HepG2 (cell line): ENCODE results near the gene HMCN1. TPM values are rescaled to one million over a fixed set of nuclear protein-coding genes. Genes with fewer than 3 reads are reported as not detected.

Experiments used
- ATAC-seq: fragments of 200-7000 bp; cut with Tn5 transposase; 3 replicates; pipeline ENCODE4 v1.9.1; 2020; ENCODE audit warnings: mild to moderate bottlenecking, moderate library complexity
- BruUV-seq: library from RNA; stranded (reverse); fragments of 400-500 nt; replicated peaks from 2 replicates; lab custom pipeline; 2021; lab: Mats Ljungman, UMichigan
- CTCF ChIA-PET: fragments of 300-600 bp; formaldehyde crosslinking; extraction: SDS; loops from one replicate; lab custom pipeline; 2021; ENCODE audit warnings: low total read pairs, inconsistent platforms, low intra/inter-chr PET ratio; lab: Yijun Ruan, JAX
- POLR2A ChIA-PET: fragments of 350-600 bp; sonication (Branson Sonifier 250); formaldehyde crosslinking; loops from one replicate; lab custom pipeline; 2020; ENCODE audit warnings: antibody characterized with exemption, inconsistent platforms; lab: Yijun Ruan, JAX
- DNase-seq: peaks from one replicate; pipeline ENCODE4 v3.0.0-alpha.2; 2015; ENCODE audit warnings: low spot score
- FAIRE-seq: peaks from 3 replicates; lab custom pipeline; 2011; peaks lifted over from hg19 to GRCh38; lab: Jason Lieb, UNC
- H2AFZ ChIP-seq: one replicate; pipeline ENCODE4 v1.6.1; 2011; ENCODE audit warnings: low read length, inconsistent platforms
- H3K27ac ChIP-seq: fragments of 300-600 bp; 3 replicates; pipeline ENCODE4 v1.8.0; 2011; ENCODE audit warnings: mixed run types, mild to moderate bottlenecking, mixed read lengths, low read length, inconsistent platforms; ENCODE audit not compliant: insufficient read depth; ENCODE audit errors: extremely low read length
- H3K27me3 ChIP-seq, 2 experiments: fragments of 200-600 bp in 1 of 2; 2 replicates in 1 of 2; 3 replicates in 1 of 2; pipeline versions ENCODE4 v1.6.0 to v1.8.0; 2011; ENCODE audit warnings: low read length in 2 of 2, mild to moderate bottlenecking in 2 of 2, moderate library complexity in 2 of 2, inconsistent platforms in 1 of 2; ENCODE audit not compliant: insufficient read depth in 2 of 2, control insufficient read depth in 1 of 2
- H3K36me3 ChIP-seq, 2 experiments: fragments of 200-600 bp in 1 of 2; replicated peaks in 1 of 2; 2 replicates in 1 of 2; 3 replicates in 1 of 2; pipeline versions ENCODE4 v1.5.1 to v1.8.0; 2011; ENCODE audit warnings: low read length in 2 of 2, inconsistent platforms in 1 of 2; ENCODE audit not compliant: insufficient read depth in 2 of 2, control insufficient read depth in 1 of 2
- H3K4me1 ChIP-seq: 2 replicates; pipeline ENCODE4 v1.5.1; 2012; ENCODE audit warnings: low read length, inconsistent platforms; ENCODE audit not compliant: insufficient read depth
- H3K4me2 ChIP-seq: 2 replicates; pipeline ENCODE4 v1.6.0; 2011; ENCODE audit warnings: low read depth, low read length, inconsistent platforms
- H3K4me3 ChIP-seq, 3 experiments: fragments of 200-600 bp in 1 of 3; sonication (generic), shearing (Covaris generic) in 1 of 3; replicated peaks in 1 of 3; 2 replicates each; pipeline ENCODE4 v1.5.1; 2011 to 2016; ENCODE audit warnings: low read length in 3 of 3, inconsistent platforms in 2 of 3, low read depth in 2 of 3, mild to moderate bottlenecking in 2 of 3, control low read depth in 1 of 3, mixed read lengths in 1 of 3; ENCODE audit not compliant: insufficient read depth in 1 of 3
- H3K79me2 ChIP-seq: one replicate; pipeline ENCODE4 v1.6.1; 2011; ENCODE audit warnings: low read length, inconsistent platforms; ENCODE audit not compliant: insufficient read depth
- H3K9ac ChIP-seq: 2 replicates; pipeline ENCODE4 v1.6.0; 2011; ENCODE audit warnings: mild to moderate bottlenecking, low read depth, low read length, inconsistent platforms; ENCODE audit not compliant: insufficient read depth
- H3K9me3 ChIP-seq: 2 replicates; pipeline ENCODE4 v1.5.1; 2012; ENCODE audit warnings: mild to moderate bottlenecking, low read length
- H4K20me1 ChIP-seq: 2 replicates; pipeline ENCODE4 v1.6.0; 2011; ENCODE audit warnings: inconsistent platforms, mild to moderate bottlenecking, low read length, moderate library complexity; ENCODE audit not compliant: insufficient read depth
- ARNTL ChIP-seq: sonication (generic); formaldehyde crosslinking; IDR thresholded peaks from 2 replicates; pipeline ENCODE4 v1.4.0; 2020; ENCODE audit warnings: mild to moderate bottlenecking, missing genetic modification reagents
- ATAD3A ChIP-seq: sonication (generic); formaldehyde crosslinking; IDR thresholded peaks from 2 replicates; pipeline ENCODE4 v1.4.0; 2020; ENCODE audit warnings: missing genetic modification reagents
- EP300 ChIP-seq, 3 experiments: sonication (generic) in 1 of 3; formaldehyde crosslinking in 1 of 3; IDR thresholded peaks; 2 replicates each; pipeline versions ENCODE4 v1.5.1 to v1.6.1; 2011 to 2020; ENCODE audit warnings: low read depth in 2 of 3, low read length in 2 of 3, borderline replicate concordance in 1 of 3, improper control_type of control experiment in 1 of 3, mild to moderate bottlenecking in 1 of 3, missing genetic modification reagents in 1 of 3, moderate library complexity in 1 of 3
- HDAC6 ChIP-seq: fragments of 200-600 bp; sonication (generic); IDR thresholded peaks from 2 replicates; pipeline ENCODE4 v1.7.0; 2017; ENCODE audit warnings: mild to moderate bottlenecking, antibody characterized with exemption, low read length, low read depth
- HIVEP1 ChIP-seq: sonication (generic); formaldehyde crosslinking; IDR thresholded peaks from 2 replicates; pipeline ENCODE4 v1.4.0; 2020; ENCODE audit warnings: mild to moderate bottlenecking, missing genetic modification reagents
- TEAD3 ChIP-seq: optimal IDR thresholded peaks from 2 replicates; pipeline ENCODE3; 2016; ENCODE audit warnings: borderline replicate concordance
- ZFP1 ChIP-seq: IDR thresholded peaks from 2 replicates; pipeline ENCODE4 v1.6.1; 2016
- ZKSCAN8 ChIP-seq: IDR thresholded peaks from 2 replicates; pipeline ENCODE4 v1.6.1; 2016; ENCODE audit warnings: borderline replicate concordance, missing genetic modification reagents, missing compliant biosample characterization
- ZNF136 ChIP-seq: sonication (generic); formaldehyde crosslinking; IDR thresholded peaks from 2 replicates; pipeline ENCODE4 v1.8.1; 2022; ENCODE audit warnings: low read depth, mild to moderate bottlenecking, moderate library complexity, missing genetic modification reagents
- ZNF619 ChIP-seq: sonication (generic); formaldehyde crosslinking; IDR thresholded peaks from 2 replicates; pipeline ENCODE4 v1.4.0; 2020; ENCODE audit warnings: mild to moderate bottlenecking, missing genetic modification reagents
- ZNF747 ChIP-seq: sonication (generic); formaldehyde crosslinking; IDR thresholded peaks from 2 replicates; pipeline ENCODE4 v1.8.1; 2023; ENCODE audit warnings: missing genetic modification reagents, mild to moderate bottlenecking, borderline replicate concordance
- ZNF761 ChIP-seq: sonication (generic); formaldehyde crosslinking; conservative IDR thresholded peaks from 2 replicates; pipeline ENCODE4 v1.4.0; 2020; ENCODE audit warnings: mild to moderate bottlenecking, missing genetic modification reagents
- ZNF775 ChIP-seq: sonication (generic); formaldehyde crosslinking; IDR thresholded peaks from 2 replicates; pipeline ENCODE4 v1.4.0; 2020; ENCODE audit warnings: missing genetic modification reagents, mild to moderate bottlenecking, moderate library complexity, borderline replicate concordance
- ZSCAN30 ChIP-seq: sonication (generic); formaldehyde crosslinking; IDR thresholded peaks from 2 replicates; pipeline ENCODE4 v1.5.0; 2020; ENCODE audit warnings: mild to moderate bottlenecking, missing genetic modification reagents
- WGBS: methylation state at CpG from one replicate; pipeline ENCODE4 v1.1.6; 2017; ENCODE audit warnings: low lambda C conversion rate; 5-methylcytosine and 5-hydroxymethylcytosine counted together
- in situ Hi-C: cut with HindIII; loops from 2 replicates; pipeline ENCODE4 v1.10.0; 2017; ENCODE audit warnings: low pct_unique_long_range_greater_than_20kb; ENCODE audit not compliant: extremely low pct_ligation_motif_present
- intact Hi-C: fragments of 100-400 bp; cut with micrococcal nuclease; formaldehyde crosslinking; loops from one replicate; pipeline ENCODE4 v1.10.0; 2022; ENCODE audit not compliant: unreplicated experiment
- polyA plus RNA-seq, 8 experiments: library from polyadenylated mRNA; depleted of rRNA in 3 of 8; stranded (reverse) in 7 of 8; unstranded in 1 of 8; fragments of >200 nt; fragmentation: Illumina TruSeq in 4 of 8; extraction: Trizol in 4 of 8; gene quantifications; 2 replicates each; pipeline versions ENCODE4 v1.2.1 to v1.2.3, GENCODE V29; 2011 to 2016; ENCODE audit warnings: low read depth in 4 of 8, missing spikeins in 1 of 8, mixed read lengths in 1 of 8; ENCODE audit not compliant: insufficient read depth in 1 of 8
- total RNA-seq, 5 experiments: library from RNA; depleted of rRNA; stranded (reverse); fragments of >200 nt; fragmentation: Illumina TruSeq; extraction: Trizol; gene quantifications; 2 replicates each; pipeline ENCODE4 v1.2.3, GENCODE V29; 2016; ENCODE audit warnings: low read depth in 1 of 5
- TF ChIP-seq, protein P1 (sequence below): sonication (generic); formaldehyde crosslinking; IDR thresholded peaks from 2 replicates; pipeline ENCODE4 v1.8.1; 2023; ENCODE audit warnings: mild to moderate bottlenecking, missing genetic modification reagents
- TF ChIP-seq, protein P2 (sequence below): sonication (generic); formaldehyde crosslinking; IDR thresholded peaks from 2 replicates; pipeline ENCODE4 v1.5.0; 2020; ENCODE audit warnings: mild to moderate bottlenecking, missing genetic modification reagents

Gene HMCN1
- total and polyA plus RNA-seq, 2 of the 13 experiments (the other 11 are each of a cell fraction or from before 2014, with no cell fraction given) = 0.03 TPM; not detected in 1

DNA sequence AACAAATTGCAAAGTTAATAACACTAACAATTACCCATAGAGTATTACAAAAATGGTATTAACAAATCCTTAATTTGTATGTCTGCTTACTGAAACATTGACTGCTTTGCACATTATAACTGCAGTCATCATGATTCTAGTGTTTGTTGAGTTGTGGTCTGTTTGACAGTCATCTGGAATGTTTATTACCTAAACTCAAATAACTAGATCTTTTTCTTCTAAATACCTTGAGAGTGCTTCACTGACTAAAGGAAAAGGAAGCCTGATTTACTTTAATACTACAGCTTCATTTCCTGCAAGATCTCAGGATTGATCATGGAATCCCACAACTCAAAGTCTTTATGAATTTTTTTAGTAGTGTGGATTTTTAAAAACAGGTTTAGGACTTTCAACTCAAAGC, 70.0 kb downstream of the HMCN1 start:
- Histone ChIP-seq H3K27me3 (no peaks in the 10 kb centered on the region), H3K79me2 (no peaks in the 10 kb centered on the region), H3K36me3 (no peaks in the 10 kb centered on the region), H3K27ac (no peak overlapping the region), H3K9ac (no peak overlapping the region), H3K4me1 (no peaks in the 10 kb centered on the region), H3K4me3 (no peak overlapping the region), H3K9me3 (peaks cover 10% of the 10 kb centered on the region), H3K4me2 (no peak overlapping the region), H2AFZ (no peak overlapping the region), H4K20me1 (no peaks in the 10 kb centered on the region)
- no TSS peak for BruUV-seq
- no peak for DNase-seq
- intact Hi-C loops = no loop called here
- FAIRE-seq = no peak
- POLR2A ChIA-PET = no interaction called here
- TF ChIP-seq ZNF619 (CRISPR knock-in tag) = no peak
- no peak for TF ChIP-seq ARNTL (CRISPR knock-in tag)
- no peak for TF ChIP-seq HIVEP1 (CRISPR knock-in tag)
- TF ChIP-seq ZSCAN30 (CRISPR knock-in tag) = no peak
- no peak for TF ChIP-seq EP300 (IDR thresholded peaks at IDR 0.05; ENCODE audit: low read depth in 2 of 2, low read length in 2 of 2)
- no peak for TF ChIP-seq EP300 (CRISPR knock-in tag; IDR thresholded peaks at IDR 0.05; ENCODE audit: borderline replicate concordance)
- TF ChIP-seq ZKSCAN8 (CRISPR knock-in tag) = no peak
- TF ChIP-seq ZNF747 = no peak
- TF ChIP-seq ZNF775 = no peak
- TF ChIP-seq, protein P1, sequence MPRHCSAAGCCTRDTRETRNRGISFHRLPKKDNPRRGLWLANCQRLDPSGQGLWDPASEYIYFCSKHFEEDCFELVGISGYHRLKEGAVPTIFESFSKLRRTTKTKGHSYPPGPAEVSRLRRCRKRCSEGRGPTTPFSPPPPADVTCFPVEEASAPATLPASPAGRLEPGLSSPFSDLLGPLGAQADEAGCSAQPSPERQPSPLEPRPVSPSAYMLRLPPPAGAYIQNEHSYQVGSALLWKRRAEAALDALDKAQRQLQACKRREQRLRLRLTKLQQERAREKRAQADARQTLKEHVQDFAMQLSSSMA (CRISPR knock-in tag) = no peak
- CTCF ChIA-PET = no interaction called here
- in situ Hi-C loops = no loop called here
- no peak for ATAC-seq

DNA sequence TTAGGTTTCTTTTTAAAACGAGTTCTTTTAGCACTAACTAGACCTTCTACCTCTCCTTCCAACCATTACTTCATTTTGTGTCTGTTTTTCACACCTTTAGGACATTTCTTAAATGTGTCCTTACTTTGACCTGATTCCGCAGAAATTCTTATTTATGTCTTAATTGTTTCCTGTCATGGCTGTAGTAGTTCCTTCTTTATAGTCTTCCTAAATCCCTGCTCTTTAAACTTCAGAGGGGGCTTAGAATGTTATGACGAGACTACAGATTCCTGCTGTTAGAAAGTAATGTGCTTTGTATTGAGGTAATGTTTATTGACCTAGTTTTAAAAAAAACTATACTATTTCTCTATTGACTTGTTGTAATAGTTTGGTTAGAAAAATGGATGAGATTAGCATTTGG, 70.4 kb downstream of the HMCN1 start:
- in situ Hi-C loops (no loop called here), intact Hi-C loops (no loop called here)
- H3K9ac ChIP-seq = no peak overlapping the region
- no peak for ATAC-seq
- H3K4me3 ChIP-seq = no peak overlapping the region
- no peak for DNase-seq
- no peak overlapping the region for H2AFZ ChIP-seq
- H3K27ac ChIP-seq = no peak overlapping the region
- H3K4me1 ChIP-seq = no peaks in the 10 kb centered on the region
- no peak for FAIRE-seq
- POLR2A ChIA-PET = no interaction called here
- no peak overlapping the region for H3K4me2 ChIP-seq
- CTCF ChIA-PET = no interaction called here
- whole genome bisulfite sequencing = 15% methylated on average over 3 of the region's 3 CpGs
- H4K20me1 ChIP-seq = no peaks in the 10 kb centered on the region
- H3K36me3 ChIP-seq = no peaks in the 10 kb centered on the region
- BruUV-seq = no TSS peak
- no peaks in the 10 kb centered on the region for H3K27me3 ChIP-seq
- H3K9me3 ChIP-seq = peaks cover 6% of the 10 kb centered on the region
- no peaks in the 10 kb centered on the region for H3K79me2 ChIP-seq
- TF ChIP-seq TEAD3 (no peak), ZFP1 (CRISPR knock-in tag) (no peak), ATAD3A (no peak), ZNF136 (CRISPR knock-in tag) (no peak), ZNF761 (CRISPR knock-in tag) (no peak), HDAC6 (no peak)
- TF ChIP-seq, protein P2, sequence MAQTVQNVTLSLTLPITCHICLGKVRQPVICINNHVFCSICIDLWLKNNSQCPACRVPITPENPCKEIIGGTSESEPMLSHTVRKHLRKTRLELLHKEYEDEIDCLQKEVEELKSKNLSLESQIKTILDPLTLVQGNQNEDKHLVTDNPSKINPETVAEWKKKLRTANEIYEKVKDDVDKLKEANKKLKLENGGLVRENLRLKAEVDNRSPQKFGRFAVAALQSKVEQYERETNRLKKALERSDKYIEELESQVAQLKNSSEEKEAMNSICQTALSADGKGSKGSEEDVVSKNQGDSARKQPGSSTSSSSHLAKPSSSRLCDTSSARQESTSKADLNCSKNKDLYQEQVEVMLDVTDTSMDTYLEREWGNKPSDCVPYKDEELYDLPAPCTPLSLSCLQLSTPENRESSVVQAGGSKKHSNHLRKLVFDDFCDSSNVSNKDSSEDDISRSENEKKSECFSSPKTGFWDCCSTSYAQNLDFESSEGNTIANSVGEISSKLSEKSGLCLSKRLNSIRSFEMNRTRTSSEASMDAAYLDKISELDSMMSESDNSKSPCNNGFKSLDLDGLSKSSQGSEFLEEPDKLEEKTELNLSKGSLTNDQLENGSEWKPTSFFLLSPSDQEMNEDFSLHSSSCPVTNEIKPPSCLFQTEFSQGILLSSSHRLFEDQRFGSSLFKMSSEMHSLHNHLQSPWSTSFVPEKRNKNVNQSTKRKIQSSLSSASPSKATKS (CRISPR knock-in tag) = no peak
